H9 (cell line): ENCODE measurements around the gene RBM38. TPM values are rescaled to one million over a fixed set of nuclear protein-coding genes. Genes with fewer than 3 reads are reported as not detected.
A peak's percentile ranks its signal among the peaks of the same experiment; 100 is the strongest.

Source experiments
- DNase-seq: peaks from one replicate; pipeline ENCODE4 v3.0.0-alpha.2; 2017
- H2AFZ ChIP-seq: one replicate; pipeline ENCODE4 v1.6.1; 2013; ENCODE audit warnings: mild to moderate bottlenecking, low read length, control low read depth, moderate library complexity
- H2AK5ac ChIP-seq: 2 replicates; pipeline ENCODE4 v1.6.1; 2013; ENCODE audit warnings: low read length, control low read depth, mixed read lengths; ENCODE audit not compliant: insufficient read length
- H2BK120ac ChIP-seq: one replicate; pipeline ENCODE4 v1.6.1; 2013; ENCODE audit warnings: low read depth, mild to moderate bottlenecking, low read length, control low read depth, inconsistent platforms; ENCODE audit not compliant: poor library complexity, severe bottlenecking
- H2BK12ac ChIP-seq: 2 replicates; pipeline ENCODE4 v1.6.1; 2013; ENCODE audit warnings: low read length, control low read depth, mixed read lengths, low read depth; ENCODE audit not compliant: insufficient read length
- H2BK15ac ChIP-seq: 2 replicates; pipeline ENCODE4 v1.6.1; 2013; ENCODE audit warnings: low read depth, low read length, control low read depth
- H2BK20ac ChIP-seq: one replicate; pipeline ENCODE4 v1.6.1; 2013; ENCODE audit warnings: low read depth, mild to moderate bottlenecking, low read length, control low read depth, inconsistent platforms; ENCODE audit not compliant: poor library complexity, severe bottlenecking
- H2BK5ac ChIP-seq: 2 replicates; pipeline ENCODE4 v1.6.1; 2013; ENCODE audit warnings: low read length, control low read depth, mixed read lengths; ENCODE audit not compliant: insufficient read length
- H3K14ac ChIP-seq: 2 replicates; pipeline ENCODE4 v1.6.1; 2013; ENCODE audit warnings: low read length, control low read depth; ENCODE audit not compliant: insufficient read depth
- H3K18ac ChIP-seq: 2 replicates; pipeline ENCODE4 v1.6.1; 2013; ENCODE audit warnings: low read depth, mild to moderate bottlenecking, mixed read lengths, low read length, control low read depth; ENCODE audit not compliant: insufficient read length
- H3K23ac ChIP-seq: 2 replicates; pipeline ENCODE4 v1.6.1; 2013; ENCODE audit warnings: low read length, control low read depth, mixed read lengths, low read depth; ENCODE audit not compliant: insufficient read length
- H3K23me2 ChIP-seq: 2 replicates; pipeline ENCODE4 v1.6.1; 2013; ENCODE audit warnings: low read depth, mild to moderate bottlenecking, mixed read lengths, low read length, control low read depth; ENCODE audit not compliant: insufficient read length, poor library complexity, severe bottlenecking
- H3K27ac ChIP-seq: 2 replicates; pipeline ENCODE4 v1.5.1; 2013; ENCODE audit warnings: low read length, control low read depth, mixed read lengths, low read depth; ENCODE audit not compliant: insufficient read length
- H3K27me3 ChIP-seq: 2 replicates; pipeline ENCODE4 v1.6.1; 2013; ENCODE audit warnings: low read length, control low read depth, inconsistent platforms; ENCODE audit not compliant: insufficient read depth
- H3K4ac ChIP-seq: 2 replicates; pipeline ENCODE4 v1.6.1; 2013; ENCODE audit warnings: low read depth, mild to moderate bottlenecking, control low read depth, inconsistent platforms, low read length, moderate library complexity
- H3K4me1 ChIP-seq: 2 replicates; pipeline ENCODE4 v1.6.1; 2013; ENCODE audit warnings: low read length, control low read depth, inconsistent platforms; ENCODE audit not compliant: insufficient read depth
- H3K4me2 ChIP-seq: 2 replicates; pipeline ENCODE4 v1.6.1; 2013; ENCODE audit warnings: low read length, control low read depth, mixed read lengths; ENCODE audit not compliant: insufficient read length, insufficient read depth
- H3K56ac ChIP-seq: 2 replicates; pipeline ENCODE4 v1.6.1; 2013; ENCODE audit warnings: low read depth, mild to moderate bottlenecking, mixed read lengths, low read length, control low read depth; ENCODE audit not compliant: insufficient read length
- H3K79me1 ChIP-seq: 2 replicates; pipeline ENCODE4 v1.6.1; 2013; ENCODE audit warnings: low read depth, mild to moderate bottlenecking, moderate library complexity, low read length, control low read depth, inconsistent platforms; ENCODE audit not compliant: insufficient read depth, poor library complexity, severe bottlenecking
- H3K79me2 ChIP-seq: 2 replicates; pipeline ENCODE4 v1.6.1; 2013; ENCODE audit warnings: low read length, control low read depth, inconsistent platforms; ENCODE audit not compliant: insufficient read depth
- H3K9ac ChIP-seq: 2 replicates; pipeline ENCODE4 v1.6.1; 2013; ENCODE audit warnings: low read length, control low read depth, mixed read lengths; ENCODE audit not compliant: insufficient read length; ENCODE audit errors: extremely low read depth
- H3K9me3 ChIP-seq: one replicate; pipeline ENCODE4 v1.6.1; 2013; ENCODE audit warnings: low read depth, low read length, inconsistent platforms; ENCODE audit not compliant: control insufficient read depth
- H3T11ph ChIP-seq: one replicate; pipeline ENCODE4 v1.6.1; 2013; ENCODE audit warnings: mild to moderate bottlenecking, low read length, control low read depth, inconsistent platforms
- H4K20me1 ChIP-seq: one replicate; pipeline ENCODE4 v1.6.1; 2013; ENCODE audit not compliant: control insufficient read depth, insufficient read length, insufficient read depth
- H4K5ac ChIP-seq: 2 replicates; pipeline ENCODE4 v1.6.1; 2013; ENCODE audit warnings: low read depth, mild to moderate bottlenecking, mixed read lengths, low read length, control low read depth; ENCODE audit not compliant: insufficient read length
- H4K8ac ChIP-seq: replicated peaks from 2 replicates; pipeline ENCODE4 v1.6.1; 2013; ENCODE audit warnings: low read length, control low read depth, mixed read lengths, low read depth; ENCODE audit not compliant: insufficient read length
- H4K91ac ChIP-seq: 2 replicates; pipeline ENCODE4 v1.6.1; 2013; ENCODE audit warnings: low read depth, mild to moderate bottlenecking, moderate library complexity, mixed read lengths, low read length, control low read depth; ENCODE audit not compliant: insufficient read length
- H3K27ac Mint-ChIP-seq, 3 experiments: 2 replicates in 2 of 3; 3 replicates in 1 of 3; pipeline ENCODE4 v1.8.0; 2020 to 2021; ENCODE audit warnings: mixed read lengths in 3 of 3, mild to moderate bottlenecking in 1 of 3, moderate library complexity in 1 of 3
- H3K27me3 Mint-ChIP-seq: 2 replicates; pipeline ENCODE4 v1.8.0; 2021; ENCODE audit warnings: low read depth, mild to moderate bottlenecking, moderate library complexity, mixed read lengths
- H3K36me3 Mint-ChIP-seq, 3 experiments: 2 replicates in 2 of 3; 3 replicates in 1 of 3; pipeline ENCODE4 v1.8.0; 2020 to 2021; ENCODE audit warnings: low read depth in 3 of 3, mixed read lengths in 3 of 3; ENCODE audit not compliant: insufficient read depth in 1 of 3
- H3K4me1 Mint-ChIP-seq, 2 experiments: 2 replicates each; pipeline ENCODE4 v1.8.0; 2020; ENCODE audit warnings: mixed read lengths in 2 of 2
- H3K4me3 Mint-ChIP-seq, 2 experiments: 2 replicates in 1 of 2; 3 replicates in 1 of 2; pipeline ENCODE4 v1.8.0; 2020 to 2021; ENCODE audit warnings: mild to moderate bottlenecking in 2 of 2, mixed read lengths in 2 of 2, moderate library complexity in 1 of 2
- H3K9me3 Mint-ChIP-seq, 2 experiments: 2 replicates in 1 of 2; 3 replicates in 1 of 2; pipeline ENCODE4 v1.8.0; 2020; ENCODE audit warnings: mild to moderate bottlenecking in 2 of 2, mixed read lengths in 2 of 2, moderate library complexity in 1 of 2
- CTCF ChIP-seq: fragments of 200-600 bp; sonication (generic); conservative IDR thresholded peaks from 3 replicates; pipeline ENCODE4 v1.8.0; 2021; ENCODE audit warnings: antibody characterized with exemption, mild to moderate bottlenecking
- WGBS: extraction: QIAGEN DNeasy Blood & Tissue Kit; methylation state at CpG from one replicate; pipeline ENCODE4 v1.1.7; 2013; ENCODE audit warnings: missing lambda C conversion rate, low lambda C conversion rate, mixed read lengths; ENCODE audit not compliant: insufficient read length; ENCODE audit errors: extremely low coverage; 5-methylcytosine and 5-hydroxymethylcytosine counted together
- total RNA-seq: library from RNA; stranded (reverse); gene quantifications from 2 replicates; pipeline ENCODE4 v1.2.1, GENCODE V29; 2021

RBM38 gene
- total RNA-seq, 1 experiment from 2014 or later = 66.8 TPM

GRCh38 chr20:57421253-57422220 is 30.3 kb downstream of the RBM38 start:
- no peak overlapping the region for H2BK15ac ChIP-seq
- no peak overlapping the region for H3K4ac ChIP-seq
- no peak overlapping the region; the same call in 1 of the 2 replicates for H3K14ac ChIP-seq
- H3K27me3 Mint-ChIP-seq = peaks cover 2% of the 10 kb centered on the region
- H2BK120ac ChIP-seq = no peak overlapping the region
- no CpG with 5 or more reads among the region's 26 CpGs for WGBS
- no peaks in the 10 kb centered on the region for H3K9me3 ChIP-seq
- DNase-seq = no peak
- no peak overlapping the region for H4K91ac ChIP-seq
- H2AK5ac ChIP-seq = no peak overlapping the region
- no peak overlapping the region for H3K4me2 ChIP-seq
- no peaks in the 10 kb centered on the region for H3K79me2 ChIP-seq
- no peak overlapping the region for H4K5ac ChIP-seq
- H3K27ac Mint-ChIP-seq = peak overlapping the region in 1 of 3 experiments; percentile 48; a peak in 2 of 7 replicates
- no peak overlapping the region for H3K56ac ChIP-seq
- no peaks in the 10 kb centered on the region for H3K23me2 ChIP-seq
- H3K4me1 ChIP-seq = no peaks in the 10 kb centered on the region
- no peak overlapping the region for H2BK5ac ChIP-seq
- H3K4me3 Mint-ChIP-seq = no peak overlapping the region; a peak in 1 of 5 replicates
- no peak overlapping the region for H3T11ph ChIP-seq
- H3K18ac ChIP-seq = no peak overlapping the region
- H3K36me3 Mint-ChIP-seq = no peaks in the 10 kb centered on the region
- H3K9ac ChIP-seq = no peak overlapping the region
- no peak overlapping the region for H2AFZ ChIP-seq
- H3K23ac ChIP-seq = no peak overlapping the region
- no peak overlapping the region for H2BK20ac ChIP-seq
- no peaks in the 10 kb centered on the region for H3K27me3 ChIP-seq
- H3K79me1 ChIP-seq = no peaks in the 10 kb centered on the region
- no peak for TF ChIP-seq CTCF
- no peaks in the 10 kb centered on the region for H4K20me1 ChIP-seq
- H3K27ac ChIP-seq = no peak overlapping the region
- H3K4me1 Mint-ChIP-seq = peaks cover 13 to 25% of the 10 kb centered on the region in 2 experiments
- no peaks in the 10 kb centered on the region for H3K9me3 Mint-ChIP-seq
- no peak overlapping the region for H2BK12ac ChIP-seq
- no peak overlapping the region for H4K8ac ChIP-seq
